Stimulated activated CD4-positive, alpha-beta T cell treated with anti-CD3 and anti-CD28 coated beads, Interleukin-1b, Interleukin-23, amount 100 ng/mL, for 4 hours (primary cell): ENCODE measurements around the gene SH3BGRL3.
"Not testable (repeated sequence)": the region's sequence is repeated elsewhere in the genome, so short reads cannot be mapped to it uniquely, and the experiment has no call there.

Source experiments
- DNase-seq, 2 donors: peaks; one replicate each; pipeline ENCODE4 v3.0.0-alpha.2; 2020; ENCODE audit warnings: low read depth in 2 of 2

The SH3BGRL3 gene

GRCh38 chr1:26279456-26280332 lies at the start of gene SH3BGRL3:
SH3BGRL3 (plus strand) TSS chr1:26280086; CDS start chr1:26280156, 70 bp downstream.
- DNase-seq = peak; percentile 75 to 81

DNA sequence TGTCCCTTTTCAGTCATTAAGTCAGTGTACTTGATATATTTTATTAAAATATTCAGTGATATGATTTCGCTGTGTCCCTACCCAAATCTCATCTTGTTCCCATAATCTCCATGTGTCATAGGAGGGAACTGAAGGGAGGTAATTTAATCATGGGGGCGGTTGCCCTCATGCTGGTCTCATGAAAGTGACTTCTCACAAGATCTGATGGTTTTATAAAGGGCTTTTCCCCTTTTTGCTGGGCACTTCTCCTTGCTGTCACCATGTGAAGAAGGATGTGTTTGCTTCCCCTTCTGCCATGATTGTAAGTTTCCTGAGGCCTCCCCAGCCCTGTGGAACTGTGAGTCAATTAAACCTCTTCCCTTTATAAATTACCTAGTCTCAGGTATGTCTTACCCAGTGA lies 49.2 kb upstream of the SH3BGRL3 start:
- not testable (repeated sequence) for DNase-seq

DNA sequence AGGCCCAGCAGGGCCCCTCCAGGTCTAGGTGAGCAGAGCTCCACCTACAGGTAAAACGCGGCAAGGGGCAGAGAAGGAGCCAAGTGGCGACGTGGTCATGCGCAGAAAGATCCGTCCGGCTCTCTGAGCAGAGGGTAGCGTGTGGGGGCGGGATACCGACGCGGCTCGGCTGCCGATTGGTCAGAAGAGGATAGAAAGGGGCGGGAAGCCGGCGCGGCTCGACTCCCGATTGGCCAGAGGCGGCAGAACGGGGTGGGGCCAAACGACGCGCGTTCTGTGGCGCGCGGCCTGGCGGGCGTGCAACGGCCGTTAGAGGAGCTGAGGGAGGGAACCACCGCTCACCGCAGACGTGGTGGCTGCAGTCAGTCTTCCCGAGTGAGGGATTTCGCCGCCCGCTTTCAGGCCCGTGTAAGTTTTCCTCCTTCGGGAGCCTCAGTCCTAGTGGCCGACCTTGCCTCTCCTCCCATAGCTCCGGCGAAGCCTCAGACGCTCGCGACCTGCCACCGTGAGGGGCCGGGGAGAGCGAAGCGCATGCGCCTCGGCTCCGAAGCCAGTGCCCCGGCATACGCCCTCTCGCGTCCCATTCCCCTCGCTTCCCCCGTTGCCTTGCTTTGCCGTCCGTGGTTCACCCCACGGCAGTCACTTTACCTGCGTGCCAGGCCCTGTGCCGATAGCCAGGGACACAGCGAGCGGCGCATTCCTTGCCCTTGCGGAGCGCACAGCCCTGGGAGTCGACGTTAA lies 45.8 kb upstream of the SH3BGRL3 start, which contains the start of gene CEP85:
Gene CEP85, plus strand, starts transcription at position 298 of the 741 bp plus-strand sequence. CDS start 5,584 bp downstream, outside the sequence.
- DNase-seq = peak; percentile 95 to 98

- DNase-seq = no peak
These were observed 45.1 kb upstream of the SH3BGRL3 start for GRCh38 chr1:26234644-26235370.

GRCh38 chr1:26237230-26237966 lies 42.5 kb upstream of the SH3BGRL3 start:
- no peak for DNase-seq

GRCh38 chr1:26239936-26240335 lies 40.0 kb upstream of the SH3BGRL3 start:
- no peak for DNase-seq

GRCh38 chr1:26252718-26253117 lies 27.2 kb upstream of the SH3BGRL3 start:
- no peak for DNase-seq

GRCh38 chr1:26254404-26254803 lies 25.5 kb upstream of the SH3BGRL3 start:
- DNase-seq = no peak

- DNase-seq = no peak
These were observed 22.7 kb upstream of the SH3BGRL3 start for GRCh38 chr1:26257222-26257621.

GRCh38 chr1:26259005-26259404 lies 20.9 kb upstream of the SH3BGRL3 start:
- DNase-seq = no peak

- DNase-seq = no peak
These were observed 20.3 kb upstream of the SH3BGRL3 start for GRCh38 chr1:26259578-26259977.

DNA sequence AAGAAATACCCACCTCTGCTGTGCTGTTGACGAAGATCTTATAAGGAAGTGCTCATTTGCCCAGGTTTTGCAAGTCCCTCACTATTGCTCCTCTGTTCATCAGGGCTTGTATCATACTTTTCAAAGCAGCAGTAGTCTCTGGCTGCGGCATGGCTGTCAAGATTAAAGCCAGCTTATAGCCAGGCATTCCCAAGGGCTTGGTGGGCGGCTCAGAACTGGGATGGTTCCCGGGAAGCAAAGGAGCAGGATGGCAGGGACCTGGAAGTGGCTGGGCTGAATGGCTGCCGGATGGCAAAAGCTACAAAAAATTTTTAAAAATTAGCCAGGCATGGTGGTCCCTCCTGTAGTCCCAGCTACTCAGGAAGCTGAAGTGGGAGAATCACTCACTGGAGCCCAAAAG lies 16.7 kb upstream of the SH3BGRL3 start:
- DNase-seq = no peak

- no peak for DNase-seq
These were observed 14.5 kb upstream of the SH3BGRL3 start for GRCh38 chr1:26265405-26265804.

DNA sequence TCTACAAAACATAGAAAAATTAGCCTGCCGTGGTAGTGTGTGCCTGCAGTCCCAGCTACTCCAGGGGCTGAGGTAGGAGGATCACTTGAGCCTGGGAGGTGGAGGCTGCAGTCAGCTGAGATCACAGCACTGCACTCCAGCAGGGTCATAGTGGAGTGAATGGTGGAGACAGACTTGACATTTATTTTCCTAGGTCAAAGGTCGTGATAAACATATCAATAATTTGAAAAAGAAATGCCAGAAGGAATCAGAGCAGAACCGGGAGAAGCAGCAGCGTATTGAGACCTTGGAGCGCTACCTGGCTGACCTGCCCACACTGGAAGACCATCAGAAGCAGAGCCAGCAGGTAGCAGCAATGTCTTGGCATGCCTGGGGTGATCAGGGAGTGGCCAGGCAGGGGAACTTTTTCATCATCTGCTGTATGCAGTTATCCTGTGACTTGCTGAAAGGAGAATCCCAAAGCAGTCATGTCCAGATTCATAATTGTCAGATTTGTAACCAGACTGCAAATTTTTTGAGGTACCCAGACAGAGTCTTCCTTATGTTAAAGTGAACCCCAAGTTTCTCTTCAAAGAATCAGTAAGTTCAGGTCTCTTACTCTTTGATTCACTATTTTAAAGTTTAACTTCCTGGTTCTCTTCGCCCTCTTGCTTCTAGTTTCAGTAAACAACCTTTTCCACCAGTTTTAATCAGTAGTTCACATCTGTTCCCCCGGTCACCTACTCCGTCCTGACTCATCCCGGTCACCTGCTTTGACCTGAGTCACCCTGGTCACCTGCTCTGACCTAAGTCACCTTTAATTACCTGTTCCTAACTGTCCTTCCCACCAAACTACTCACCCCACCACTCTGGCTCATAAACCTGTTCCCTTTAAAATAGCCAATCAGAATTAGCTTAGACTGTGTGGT lies 11.3 kb upstream of the SH3BGRL3 start:
- DNase-seq = no peak

- no peak for DNase-seq
These were observed 10.7 kb upstream of the SH3BGRL3 start for GRCh38 chr1:26269198-26269550.

DNA sequence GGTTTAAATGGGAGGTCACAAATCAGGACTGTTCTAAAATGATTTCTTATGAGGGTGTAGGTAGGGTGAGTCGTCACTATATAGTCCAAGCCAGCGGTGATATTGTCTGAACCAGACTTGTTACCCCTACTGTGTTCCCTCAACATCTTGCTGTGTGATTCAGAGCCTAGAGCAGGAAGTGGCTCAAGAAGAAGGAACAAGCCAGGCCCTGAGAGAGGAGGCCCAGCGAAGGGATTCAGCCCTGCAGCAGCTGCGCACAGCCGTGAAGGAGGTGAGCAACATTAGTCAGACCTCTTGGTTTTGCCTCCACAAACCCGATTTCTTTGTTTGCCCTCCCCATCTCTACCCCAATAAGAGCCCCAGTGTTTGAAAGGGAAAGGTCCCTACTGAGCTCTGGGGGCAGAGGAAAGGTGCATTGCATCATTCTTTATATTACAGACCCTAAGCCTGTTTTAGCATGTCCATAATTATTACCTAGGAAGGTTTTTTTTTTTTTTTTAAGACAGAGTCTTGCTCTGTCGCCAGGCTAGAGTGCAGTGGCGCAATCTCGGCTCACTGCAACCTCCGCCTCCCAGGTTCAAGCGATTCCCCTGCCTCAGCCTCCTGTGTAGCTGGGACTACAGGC lies 5.0 kb upstream of the SH3BGRL3 start:
- DNase-seq = no peak

- DNase-seq = peak; percentile 63 to 82
These were observed 4.1 kb upstream of the SH3BGRL3 start for GRCh38 chr1:26275580-26276431.

GRCh38 chr1:26276432-26276838 lies 3.5 kb upstream of the SH3BGRL3 start:
- no peak for DNase-seq

- DNase-seq = no peak
These were observed 2.6 kb upstream of the SH3BGRL3 start for GRCh38 chr1:26277261-26277661.
